ENCODE results near the gene CUL7.

Gene CUL7

GRCh38 chr6:43053545-43054205 lies at the start of gene CUL7:
Gene CUL7, minus strand, starts transcription at chr6:43053851. Its CDS starts 1,063 bp downstream, at chr6:43052788.
- Mint-ChIP-seq H3K36me3 (peaks cover 51% of the 10 kb centered on the region), H3K9me3 (no peaks in the 10 kb centered on the region), H3K4me1 (peaks cover 51% of the 10 kb centered on the region), H3K27me3 (no peaks in the 10 kb centered on the region), H3K27ac (peak within 1 kb of the TSS; percentile 96), H3K4me3 (peak within 1 kb of the TSS; percentile 98)
- peak; percentile 98 for ATAC-seq

GRCh38 chr6:43101497-43101896 lies 47.8 kb upstream of the CUL7 start:
- Mint-ChIP-seq H3K9me3 (no peaks in the 10 kb centered on the region), H3K27ac (no peak overlapping the region)

GRCh38 chr6:43097502-43097901 lies 43.9 kb upstream of the CUL7 start:
- Mint-ChIP-seq H3K36me3 (no peaks in the 10 kb centered on the region), H3K27ac (no peak overlapping the region), H3K9me3 (no peaks in the 10 kb centered on the region), H3K27me3 (no peaks in the 10 kb centered on the region), H3K4me1 (peaks cover 7% of the 10 kb centered on the region), H3K4me3 (no peak overlapping the region)
- no peak for ATAC-seq

More at GRCh38 chr6:43101497-43101896, 47.8 kb upstream of the CUL7 start:
- Mint-ChIP-seq H3K4me3 (no peak overlapping the region), H3K27me3 (no peaks in the 10 kb centered on the region), H3K4me1 (no peaks in the 10 kb centered on the region), H3K36me3 (no peaks in the 10 kb centered on the region)
- no peak for ATAC-seq

GRCh38 chr6:43097098-43097489 lies 43.4 kb upstream of the CUL7 start:
- no peaks in the 10 kb centered on the region for H3K27me3 Mint-ChIP-seq

GRCh38 chr6:43096451-43097097 lies 42.9 kb upstream of the CUL7 start:
- H3K4me3 Mint-ChIP-seq = no peak overlapping the region
- peaks cover 7% of the 10 kb centered on the region for H3K4me1 Mint-ChIP-seq
- ATAC-seq = no peak
- H3K27me3 Mint-ChIP-seq = no peaks in the 10 kb centered on the region
- H3K27ac Mint-ChIP-seq = no peak overlapping the region
- H3K36me3 Mint-ChIP-seq = no peaks in the 10 kb centered on the region
- no peaks in the 10 kb centered on the region for H3K9me3 Mint-ChIP-seq

More at GRCh38 chr6:43097098-43097489, 43.4 kb upstream of the CUL7 start:
- Mint-ChIP-seq H3K4me1 (peaks cover 7% of the 10 kb centered on the region), H3K4me3 (no peak overlapping the region), H3K9me3 (no peaks in the 10 kb centered on the region), H3K36me3 (no peaks in the 10 kb centered on the region), H3K27ac (no peak overlapping the region)
- no peak for ATAC-seq

GRCh38 chr6:43095939-43096338 lies 42.3 kb upstream of the CUL7 start:
- Mint-ChIP-seq H3K27ac (no peak overlapping the region), H3K4me3 (no peak overlapping the region), H3K4me1 (peaks cover 7% of the 10 kb centered on the region), H3K27me3 (no peaks in the 10 kb centered on the region), H3K36me3 (no peaks in the 10 kb centered on the region), H3K9me3 (no peaks in the 10 kb centered on the region)
- ATAC-seq = no peak

GRCh38 chr6:43093436-43094289 lies 40.0 kb upstream of the CUL7 start:
- H3K27me3 Mint-ChIP-seq = no peaks in the 10 kb centered on the region
- no peak overlapping the region for H3K4me3 Mint-ChIP-seq
- no peak overlapping the region for H3K27ac Mint-ChIP-seq
- H3K36me3 Mint-ChIP-seq = no peaks in the 10 kb centered on the region
- peaks cover 7% of the 10 kb centered on the region for H3K4me1 Mint-ChIP-seq
- ATAC-seq = no peak
- no peaks in the 10 kb centered on the region for H3K9me3 Mint-ChIP-seq

- Mint-ChIP-seq H3K4me1 (peaks cover 7% of the 10 kb centered on the region), H3K9me3 (no peaks in the 10 kb centered on the region), H3K4me3 (no peak overlapping the region), H3K27ac (no peak overlapping the region), H3K36me3 (no peaks in the 10 kb centered on the region), H3K27me3 (peaks cover 5% of the 10 kb centered on the region)
- no peak for ATAC-seq
These were observed 39.0 kb upstream of the CUL7 start for GRCh38 chr6:43092635-43093034.

- no peak for ATAC-seq
- Mint-ChIP-seq H3K9me3 (no peaks in the 10 kb centered on the region), H3K27me3 (peaks cover 9% of the 10 kb centered on the region), H3K36me3 (no peaks in the 10 kb centered on the region), H3K4me3 (no peak overlapping the region), H3K4me1 (peaks cover 7% of the 10 kb centered on the region), H3K27ac (no peak overlapping the region)
These were observed 37.9 kb upstream of the CUL7 start for GRCh38 chr6:43091436-43091991.

- no peak for ATAC-seq
- H3K27me3 Mint-ChIP-seq = peaks cover 9% of the 10 kb centered on the region
- peaks cover 10% of the 10 kb centered on the region for H3K4me1 Mint-ChIP-seq
These were observed 37.4 kb upstream of the CUL7 start for GRCh38 chr6:43091020-43091419.

GRCh38 chr6:43090559-43090956 lies 36.9 kb upstream of the CUL7 start:
- H3K27ac Mint-ChIP-seq = peak overlapping the region; percentile 11
- no peaks in the 10 kb centered on the region for H3K36me3 Mint-ChIP-seq
- H3K9me3 Mint-ChIP-seq = no peaks in the 10 kb centered on the region
- H3K4me1 Mint-ChIP-seq = peaks cover 9% of the 10 kb centered on the region
- ATAC-seq = no peak
- peaks cover 9% of the 10 kb centered on the region for H3K27me3 Mint-ChIP-seq
- H3K4me3 Mint-ChIP-seq = no peak overlapping the region

More at GRCh38 chr6:43091020-43091419, 37.4 kb upstream of the CUL7 start:
- H3K9me3 Mint-ChIP-seq = no peaks in the 10 kb centered on the region
- H3K36me3 Mint-ChIP-seq = no peaks in the 10 kb centered on the region
- H3K4me3 Mint-ChIP-seq = no peak overlapping the region
- H3K27ac Mint-ChIP-seq = no peak overlapping the region

GRCh38 chr6:43089874-43090558 lies 36.4 kb upstream of the CUL7 start:
- no peak for ATAC-seq
- Mint-ChIP-seq H3K4me3 (no peak overlapping the region), H3K4me1 (peaks cover 9% of the 10 kb centered on the region), H3K36me3 (no peaks in the 10 kb centered on the region), H3K27ac (peak overlapping the region; percentile 11), H3K9me3 (no peaks in the 10 kb centered on the region), H3K27me3 (peaks cover 9% of the 10 kb centered on the region)

GRCh38 chr6:43089467-43089866 lies 35.8 kb upstream of the CUL7 start:
- H3K4me1 Mint-ChIP-seq = peaks cover 9% of the 10 kb centered on the region
- no peak for ATAC-seq
- H3K36me3 Mint-ChIP-seq = no peaks in the 10 kb centered on the region
- H3K4me3 Mint-ChIP-seq = no peak overlapping the region
- H3K27me3 Mint-ChIP-seq = peaks cover 15% of the 10 kb centered on the region
- H3K27ac Mint-ChIP-seq = no peak overlapping the region
- no peaks in the 10 kb centered on the region for H3K9me3 Mint-ChIP-seq

- no peak overlapping the region for H3K27ac Mint-ChIP-seq
- peak; percentile 25 for ATAC-seq
- no peak overlapping the region for H3K4me3 Mint-ChIP-seq
These were observed 35.0 kb upstream of the CUL7 start for GRCh38 chr6:43088654-43089056.

More at GRCh38 chr6:43088654-43089056, 35.0 kb upstream of the CUL7 start:
- Mint-ChIP-seq H3K9me3 (no peaks in the 10 kb centered on the region), H3K36me3 (no peaks in the 10 kb centered on the region), H3K27me3 (peaks cover 23% of the 10 kb centered on the region), H3K4me1 (peaks cover 9% of the 10 kb centered on the region)
